ENCODE results near the gene LYPD8. TPM values are rescaled to one million over a fixed set of nuclear protein-coding genes. Genes with fewer than 3 reads are reported as not detected.

Gene LYPD8
- total RNA-seq, 1 experiment from 2014 or later = not detected

DNA sequence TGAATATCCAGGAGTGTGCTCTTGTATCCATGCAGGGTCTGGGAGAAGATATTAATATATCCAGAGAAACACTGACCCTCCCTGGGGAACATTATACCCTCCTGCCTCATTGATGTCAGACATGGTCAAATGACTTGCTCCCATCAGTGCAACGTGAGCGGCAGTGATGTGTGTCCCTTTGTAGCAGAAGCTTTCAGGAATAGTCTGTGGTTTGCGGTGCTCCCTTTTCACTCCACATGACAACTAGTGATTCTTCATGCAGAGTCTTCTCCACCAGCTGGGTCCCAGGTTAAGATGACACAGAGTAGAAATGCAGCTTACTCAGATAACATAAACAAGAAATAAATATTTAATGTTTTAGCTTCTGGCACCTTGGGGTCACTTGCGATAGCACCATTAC is 31.9 kb upstream of the LYPD8 start:
- Histone ChIP-seq H3K27me3 (ENCODE audit: control insufficient read depth, insufficient read depth, low read length) (no peaks in the 10 kb centered on the region), H3K4me3 (ENCODE audit: low read depth in 2 of 2, low read length in 2 of 2) (no peak overlapping the region), H3K36me3 (ENCODE audit: control insufficient read depth, insufficient read depth, low read length) (no peaks in the 10 kb centered on the region; the same call in 1 of the 2 replicates), H3K4me1 (ENCODE audit: control insufficient read depth, insufficient read depth, low read length) (no peaks in the 10 kb centered on the region), H3K27ac (ENCODE audit: low read length) (no peak overlapping the region), H3K9me3 (ENCODE audit: control insufficient read depth, insufficient read depth, low read depth, low read length) (no peaks in the 10 kb centered on the region)
- ChIA-PET POLR2A (no interaction called here), CTCF (no interaction called here)
- intact Hi-C loops (cut with micrococcal nuclease; ENCODE audit: unreplicated experiment) = no loop called here
- TF ChIP-seq TCF7L2 (IDR thresholded peaks at IDR 0.05; ENCODE audit: low read depth, low read length) (no peak), POLR2AphosphoS5 (IDR thresholded peaks at IDR 0.05; ENCODE audit: low read depth, low read length) (no peak), SIN3A (IDR thresholded peaks at IDR 0.05; ENCODE audit: borderline replicate concordance, insufficient read depth, low read depth, low read length) (no peak)
- TF ChIP-seq, protein P1, sequence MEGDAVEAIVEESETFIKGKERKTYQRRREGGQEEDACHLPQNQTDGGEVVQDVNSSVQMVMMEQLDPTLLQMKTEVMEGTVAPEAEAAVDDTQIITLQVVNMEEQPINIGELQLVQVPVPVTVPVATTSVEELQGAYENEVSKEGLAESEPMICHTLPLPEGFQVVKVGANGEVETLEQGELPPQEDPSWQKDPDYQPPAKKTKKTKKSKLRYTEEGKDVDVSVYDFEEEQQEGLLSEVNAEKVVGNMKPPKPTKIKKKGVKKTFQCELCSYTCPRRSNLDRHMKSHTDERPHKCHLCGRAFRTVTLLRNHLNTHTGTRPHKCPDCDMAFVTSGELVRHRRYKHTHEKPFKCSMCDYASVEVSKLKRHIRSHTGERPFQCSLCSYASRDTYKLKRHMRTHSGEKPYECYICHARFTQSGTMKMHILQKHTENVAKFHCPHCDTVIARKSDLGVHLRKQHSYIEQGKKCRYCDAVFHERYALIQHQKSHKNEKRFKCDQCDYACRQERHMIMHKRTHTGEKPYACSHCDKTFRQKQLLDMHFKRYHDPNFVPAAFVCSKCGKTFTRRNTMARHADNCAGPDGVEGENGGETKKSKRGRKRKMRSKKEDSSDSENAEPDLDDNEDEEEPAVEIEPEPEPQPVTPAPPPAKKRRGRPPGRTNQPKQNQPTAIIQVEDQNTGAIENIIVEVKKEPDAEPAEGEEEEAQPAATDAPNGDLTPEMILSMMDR (IDR thresholded peaks at IDR 0.05) = no peak
- TF ChIP-seq, protein P2, sequence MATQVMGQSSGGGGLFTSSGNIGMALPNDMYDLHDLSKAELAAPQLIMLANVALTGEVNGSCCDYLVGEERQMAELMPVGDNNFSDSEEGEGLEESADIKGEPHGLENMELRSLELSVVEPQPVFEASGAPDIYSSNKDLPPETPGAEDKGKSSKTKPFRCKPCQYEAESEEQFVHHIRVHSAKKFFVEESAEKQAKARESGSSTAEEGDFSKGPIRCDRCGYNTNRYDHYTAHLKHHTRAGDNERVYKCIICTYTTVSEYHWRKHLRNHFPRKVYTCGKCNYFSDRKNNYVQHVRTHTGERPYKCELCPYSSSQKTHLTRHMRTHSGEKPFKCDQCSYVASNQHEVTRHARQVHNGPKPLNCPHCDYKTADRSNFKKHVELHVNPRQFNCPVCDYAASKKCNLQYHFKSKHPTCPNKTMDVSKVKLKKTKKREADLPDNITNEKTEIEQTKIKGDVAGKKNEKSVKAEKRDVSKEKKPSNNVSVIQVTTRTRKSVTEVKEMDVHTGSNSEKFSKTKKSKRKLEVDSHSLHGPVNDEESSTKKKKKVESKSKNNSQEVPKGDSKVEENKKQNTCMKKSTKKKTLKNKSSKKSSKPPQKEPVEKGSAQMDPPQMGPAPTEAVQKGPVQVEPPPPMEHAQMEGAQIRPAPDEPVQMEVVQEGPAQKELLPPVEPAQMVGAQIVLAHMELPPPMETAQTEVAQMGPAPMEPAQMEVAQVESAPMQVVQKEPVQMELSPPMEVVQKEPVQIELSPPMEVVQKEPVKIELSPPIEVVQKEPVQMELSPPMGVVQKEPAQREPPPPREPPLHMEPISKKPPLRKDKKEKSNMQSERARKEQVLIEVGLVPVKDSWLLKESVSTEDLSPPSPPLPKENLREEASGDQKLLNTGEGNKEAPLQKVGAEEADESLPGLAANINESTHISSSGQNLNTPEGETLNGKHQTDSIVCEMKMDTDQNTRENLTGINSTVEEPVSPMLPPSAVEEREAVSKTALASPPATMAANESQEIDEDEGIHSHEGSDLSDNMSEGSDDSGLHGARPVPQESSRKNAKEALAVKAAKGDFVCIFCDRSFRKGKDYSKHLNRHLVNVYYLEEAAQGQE (IDR thresholded peaks at IDR 0.05; ENCODE audit: insufficient read depth in 1 of 2, low read depth in 2 of 2, low read length in 1 of 2) = no peak
- no peak for DNase-seq (ENCODE audit: low read depth, low spot score)
- no peak for ATAC-seq
- in situ Hi-C loops (cut with HindIII; ENCODE audit: low pct_unique_long_range_greater_than_20kb, low sequenced_read_pairs) = no loop called here
- BruUV-seq (replicated peaks) = no TSS peak

DNA sequence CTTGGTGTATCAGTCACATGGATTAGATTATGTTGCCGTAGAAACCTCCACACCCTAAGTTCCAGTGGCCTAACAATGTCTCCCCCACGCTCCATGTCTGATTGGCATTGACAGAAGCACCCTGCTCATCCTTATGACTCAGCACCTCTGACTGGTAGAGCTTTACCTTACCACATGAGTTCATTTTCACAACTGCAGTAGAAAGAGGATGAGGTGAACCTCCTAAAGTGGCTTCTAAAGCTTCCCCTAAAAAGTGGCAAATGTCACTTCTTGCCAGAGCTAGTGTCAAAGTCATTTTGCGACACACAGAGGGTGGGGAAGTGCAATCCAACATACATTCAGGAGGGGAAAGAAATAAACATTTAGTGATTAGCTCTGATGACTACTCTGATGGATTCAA is 30.6 kb upstream of the LYPD8 start:
- in situ Hi-C loops (cut with HindIII; ENCODE audit: low pct_unique_long_range_greater_than_20kb, low sequenced_read_pairs) (no loop called here), intact Hi-C loops (cut with micrococcal nuclease; ENCODE audit: unreplicated experiment) (no loop called here)
- H3K9me3 ChIP-seq (ENCODE audit: control insufficient read depth, insufficient read depth, low read depth, low read length) = no peaks in the 10 kb centered on the region
- ATAC-seq (no peak), DNase-seq (ENCODE audit: low read depth, low spot score) (no peak)
- no peaks in the 10 kb centered on the region for H3K4me1 ChIP-seq (ENCODE audit: control insufficient read depth, insufficient read depth, low read length)
- ChIA-PET POLR2A (no interaction called here), CTCF (no interaction called here)
- H3K36me3 ChIP-seq (ENCODE audit: control insufficient read depth, insufficient read depth, low read length) = no peaks in the 10 kb centered on the region; the same call in 1 of the 2 replicates
- no peaks in the 10 kb centered on the region for H3K27me3 ChIP-seq (ENCODE audit: control insufficient read depth, insufficient read depth, low read length)
- BruUV-seq (replicated peaks) = no TSS peak
- H3K4me3 ChIP-seq (ENCODE audit: low read depth in 2 of 2, low read length in 2 of 2) = no peak overlapping the region
- no peak overlapping the region for H3K27ac ChIP-seq (ENCODE audit: low read length)
- TF ChIP-seq POLR2AphosphoS5 (IDR thresholded peaks at IDR 0.05; ENCODE audit: low read depth, low read length) = no peak
- TF ChIP-seq, protein P2 (IDR thresholded peaks at IDR 0.05; ENCODE audit: insufficient read depth in 1 of 2, low read depth in 2 of 2, low read length in 1 of 2) = no peak
- TF ChIP-seq SIN3A (IDR thresholded peaks at IDR 0.05; ENCODE audit: borderline replicate concordance, insufficient read depth, low read depth, low read length) = no peak
- TF ChIP-seq, protein P1 (IDR thresholded peaks at IDR 0.05) = no peak
- no peak for TF ChIP-seq TCF7L2 (IDR thresholded peaks at IDR 0.05; ENCODE audit: low read depth, low read length)

All from Panc1 (cell line).